ENCODE data around the gene TCFL5.
"Not testable (repeated sequence)": the region's sequence is repeated elsewhere in the genome, so short reads cannot be mapped to it uniquely, and the experiment has no call there.

TCFL5 gene

DNA sequence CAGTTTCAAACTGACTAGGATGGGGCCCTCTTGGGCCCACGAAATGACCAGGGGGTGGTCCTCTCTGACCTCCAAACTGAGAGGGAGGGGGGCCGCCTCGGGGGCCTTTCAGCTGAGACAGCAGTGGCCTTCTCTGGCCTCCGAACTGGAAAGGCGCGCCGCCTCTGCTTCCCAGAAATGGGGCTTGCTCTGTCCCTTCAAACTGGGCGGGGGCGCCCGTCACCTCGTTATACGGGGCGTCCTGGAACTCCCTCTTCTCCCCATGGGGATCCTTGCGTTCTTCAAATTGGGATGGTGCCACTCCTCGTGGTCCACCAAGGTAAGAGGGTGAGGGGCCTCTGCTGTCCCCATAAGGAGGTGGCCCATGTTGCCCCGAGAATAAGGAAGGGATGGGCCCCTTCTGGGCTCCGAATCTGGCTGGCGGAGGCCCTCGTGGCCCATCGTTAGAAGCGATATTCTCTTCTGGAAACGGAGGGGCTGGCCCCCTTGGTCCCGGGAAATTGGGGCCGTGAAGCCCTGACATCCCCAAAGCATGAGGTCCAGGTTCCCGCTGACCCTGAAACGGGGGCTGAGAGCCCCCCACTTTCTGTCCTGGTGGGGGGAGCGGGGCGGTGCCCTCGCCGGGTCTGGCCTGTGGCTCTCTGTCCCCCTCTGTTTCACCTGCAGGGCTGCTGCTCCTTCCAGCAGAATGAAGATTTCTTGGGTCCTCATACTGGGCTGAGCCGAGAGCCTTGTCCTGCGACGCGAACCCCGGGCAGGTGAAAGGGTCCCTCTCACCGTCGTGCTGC, 18.7 kb upstream of the TCFL5 start:
- DNase-seq (ENCODE audit: low spot score) = no peak

DNA sequence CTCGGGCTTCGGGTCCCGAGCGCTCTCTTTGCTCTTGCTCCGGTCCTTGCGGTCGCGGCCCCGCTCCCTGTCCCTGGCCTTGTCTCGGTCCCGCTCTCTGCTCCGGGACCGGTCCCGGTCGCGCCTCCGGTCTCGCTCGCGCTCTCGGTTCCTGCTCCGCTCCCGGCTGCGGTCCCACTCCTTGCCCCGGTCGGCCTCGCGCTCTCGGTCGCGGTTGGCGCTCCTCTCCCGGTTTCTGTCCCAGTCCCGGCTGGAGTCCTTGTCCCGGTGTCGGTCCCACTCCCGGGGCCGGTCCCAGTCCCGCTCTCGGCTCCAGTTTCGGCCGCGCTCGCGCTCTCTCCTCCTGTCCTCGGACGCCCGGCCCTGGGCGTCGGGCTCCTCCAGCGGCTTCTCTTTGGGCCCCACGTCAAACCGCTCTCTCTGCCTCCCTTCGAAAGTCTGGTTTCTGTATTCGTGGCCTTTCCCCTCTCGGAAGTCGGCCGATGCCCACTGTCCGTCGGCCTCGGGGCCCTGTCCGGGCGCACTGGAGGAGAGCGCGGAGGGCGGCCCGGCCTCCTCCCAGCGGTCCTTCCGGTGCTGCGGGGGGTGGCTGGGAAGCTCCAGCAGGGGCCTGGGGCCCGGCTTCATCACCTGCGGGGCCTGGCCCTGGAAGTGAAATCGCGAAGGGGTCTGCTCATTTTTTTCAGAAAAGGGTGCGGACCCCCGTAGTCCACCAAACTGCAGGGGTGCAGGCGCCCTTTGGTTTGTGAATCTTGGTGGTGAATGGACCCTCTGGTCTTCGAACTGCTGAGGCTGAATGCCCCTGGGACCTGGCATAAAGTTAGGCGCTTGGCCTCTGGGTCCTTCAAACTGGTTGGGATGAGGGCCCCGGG, 17.9 kb upstream of the TCFL5 start:
- no peak for DNase-seq (ENCODE audit: low spot score)

DNA sequence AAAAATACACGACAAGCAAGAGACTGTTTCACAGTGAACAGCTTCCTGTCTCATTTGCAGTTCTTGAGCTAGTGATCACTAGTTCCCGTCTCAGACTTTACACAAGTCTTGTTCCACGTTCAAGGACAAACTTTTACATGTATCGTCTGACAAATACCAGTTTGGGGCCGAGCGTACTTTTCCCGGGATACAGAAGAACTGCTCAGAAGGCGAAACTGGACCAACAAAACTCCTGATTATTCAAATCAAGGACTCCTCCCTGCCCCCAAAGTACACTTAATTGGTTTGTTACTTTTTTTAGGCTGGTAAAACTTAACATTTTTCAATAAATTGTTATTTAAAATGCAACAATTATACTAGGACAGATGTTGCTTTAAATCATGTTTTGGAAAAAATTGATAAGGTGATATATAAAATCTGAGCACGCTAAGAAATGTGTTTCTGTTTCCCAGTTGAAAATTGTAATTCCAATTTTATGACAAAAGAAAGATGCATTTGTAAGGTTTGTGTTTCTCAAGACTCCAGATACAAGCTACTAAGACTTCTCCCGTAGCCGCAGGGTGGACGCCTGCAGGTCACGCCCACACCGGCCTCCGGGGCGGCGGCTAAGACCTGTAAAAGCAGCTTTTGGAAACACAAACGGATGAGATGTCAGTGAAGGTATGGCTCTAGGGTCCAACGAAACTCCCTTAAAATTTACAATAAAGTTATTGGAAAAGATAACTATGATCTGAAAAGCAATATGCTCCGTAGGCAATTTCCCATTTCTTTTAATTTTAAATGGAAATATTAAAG, 16.8 kb upstream of the TCFL5 start:
- DNase-seq (ENCODE audit: low spot score) = no peak

DNA sequence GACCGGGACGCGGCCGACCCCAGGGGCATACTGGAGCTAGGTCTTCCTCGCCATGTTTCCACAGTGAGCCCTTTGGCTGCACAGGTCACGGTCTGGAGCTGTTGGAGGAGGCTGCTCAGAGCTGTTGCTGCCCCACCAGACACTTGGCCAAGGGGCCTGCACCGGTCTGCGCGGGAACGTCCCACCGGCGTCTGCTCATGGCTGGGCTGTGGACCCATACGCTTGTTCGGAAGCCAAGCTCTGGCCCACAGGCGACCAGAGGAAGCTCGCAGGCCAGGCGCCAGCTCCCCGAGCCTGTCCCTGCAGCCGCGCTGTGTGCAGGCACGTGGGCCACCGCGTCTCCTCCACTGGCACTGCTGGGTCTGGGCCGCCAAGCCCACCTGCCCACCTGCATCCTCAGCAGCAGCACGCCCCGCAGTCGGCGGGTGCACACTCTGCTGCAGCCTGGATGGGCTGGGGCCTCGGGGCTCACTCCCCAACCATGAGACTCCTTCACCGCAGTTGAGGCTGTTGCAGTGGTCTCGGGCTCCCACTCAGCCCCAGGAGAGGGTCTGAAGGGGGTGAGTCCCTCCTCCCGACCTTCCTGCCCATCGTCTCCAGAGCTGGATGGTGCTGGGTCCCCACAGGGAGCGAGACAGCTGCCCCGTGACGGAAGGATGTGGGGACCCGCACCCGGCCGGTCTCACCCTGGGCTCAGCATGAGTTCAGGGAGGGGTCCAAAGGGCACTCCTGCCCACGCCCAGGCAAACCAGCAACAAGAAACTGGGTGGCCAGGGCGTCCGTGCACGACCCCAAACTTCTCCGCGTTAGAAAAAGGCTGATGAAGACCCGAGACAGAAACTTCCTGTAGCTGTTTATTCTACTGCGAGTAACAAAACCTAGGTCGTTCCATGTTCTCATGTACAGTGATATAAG, 15.5 kb upstream of the TCFL5 start:
- DNase-seq (ENCODE audit: low spot score) = no peak

DNA sequence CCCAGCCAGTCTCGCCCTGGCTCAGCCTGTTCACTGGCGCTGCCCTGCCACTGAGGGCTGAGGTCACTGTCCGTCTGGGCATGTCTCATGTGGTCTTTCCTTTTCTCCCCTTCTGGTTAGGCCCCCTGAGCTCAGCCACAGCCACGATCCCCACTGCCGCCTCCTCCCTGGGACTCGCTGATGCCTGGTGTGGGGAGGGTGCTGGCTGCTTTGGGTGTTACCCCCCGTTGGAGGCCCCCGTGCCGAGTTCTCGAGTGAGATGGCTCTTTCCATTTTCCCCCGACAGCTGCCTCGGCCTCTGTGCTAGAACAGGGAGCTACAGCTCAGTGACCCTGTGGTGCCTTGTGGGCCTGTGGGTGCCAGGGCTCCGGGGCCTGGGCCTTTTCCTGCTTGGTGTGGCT, 14.9 kb upstream of the TCFL5 start:
- no peak for DNase-seq (ENCODE audit: low spot score)

DNA sequence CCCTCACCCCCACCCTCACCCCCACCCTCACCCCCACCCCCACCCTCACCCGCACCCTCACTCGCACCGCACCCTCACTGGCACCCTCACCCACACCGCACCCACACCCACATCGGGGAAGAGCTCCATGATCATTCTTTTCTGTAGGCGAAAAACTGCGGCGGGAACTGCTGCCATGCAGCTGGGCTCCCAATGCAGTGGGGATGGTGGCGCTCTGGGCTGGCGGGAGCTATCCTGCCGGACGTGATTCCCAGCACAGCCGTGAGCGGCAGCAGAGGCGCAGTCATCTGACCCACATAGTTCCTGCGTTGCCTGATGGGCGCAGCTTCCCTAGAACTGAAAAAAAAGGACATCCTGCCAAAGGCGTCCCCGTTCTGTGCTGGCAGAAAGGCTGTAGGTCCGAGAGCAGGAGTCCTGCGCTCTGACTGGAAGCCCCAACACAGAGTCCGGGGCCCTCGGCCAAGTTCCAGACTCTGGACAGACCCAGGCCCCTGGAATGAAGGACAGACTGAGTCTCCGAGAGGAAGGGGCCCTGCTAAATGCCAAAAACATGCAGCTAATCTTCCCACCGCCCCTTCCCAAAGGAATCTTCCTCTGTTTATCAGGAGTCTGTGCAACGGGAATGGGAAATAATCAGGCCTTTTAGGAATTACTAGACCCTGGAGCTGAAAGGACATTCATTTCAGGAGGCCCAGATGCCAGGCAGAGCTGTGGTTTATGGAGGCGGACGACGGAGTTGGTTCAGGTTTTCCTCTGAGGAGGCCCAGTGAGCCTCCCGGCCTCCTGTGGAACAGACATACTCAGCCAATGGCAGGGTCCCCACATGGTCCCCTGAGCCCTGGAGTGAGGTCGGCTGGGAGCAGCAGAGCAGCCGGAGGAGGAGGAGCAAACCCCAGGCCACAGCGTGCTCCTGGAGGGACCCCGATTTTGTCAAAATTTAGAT, 14.1 kb upstream of the TCFL5 start:
- no peak for DNase-seq (ENCODE audit: low spot score)

DNA sequence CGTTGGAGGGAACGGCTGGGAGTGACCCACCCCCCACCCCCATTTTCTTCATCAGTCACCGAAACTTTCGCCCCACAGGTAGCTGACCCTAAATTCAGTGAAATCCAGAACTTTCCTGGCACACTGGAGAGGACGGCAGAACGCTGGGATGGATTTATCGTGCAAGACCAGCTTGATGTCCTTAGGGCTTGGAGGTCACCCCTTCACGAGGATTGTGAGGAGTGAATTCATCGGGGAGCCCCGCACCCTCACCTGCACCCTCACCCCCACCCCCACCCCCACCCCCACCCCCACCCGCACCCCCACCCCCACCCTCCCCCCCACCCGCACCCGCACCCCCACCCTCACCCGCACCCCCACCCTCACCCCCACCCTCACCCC, 13.3 kb upstream of the TCFL5 start:
- no peak for DNase-seq (ENCODE audit: low spot score)

DNA sequence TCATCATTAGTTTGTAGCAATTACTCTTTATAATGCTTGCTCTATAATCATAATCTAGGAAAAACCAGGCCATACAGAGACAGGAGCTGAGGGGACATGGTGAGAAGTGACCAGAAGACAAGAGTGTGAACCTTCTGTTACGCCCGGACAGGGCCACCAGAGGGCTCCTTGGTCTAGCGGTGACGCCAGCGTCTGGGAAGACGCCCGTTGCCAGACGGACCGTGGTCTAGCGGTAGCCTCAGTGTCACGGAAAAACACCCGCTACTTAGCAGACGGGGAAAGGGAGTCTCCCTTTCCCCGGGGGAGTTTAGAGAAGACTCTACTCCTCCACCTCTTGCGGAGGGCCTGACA, 12.0 kb upstream of the TCFL5 start:
- not testable (repeated sequence) for DNase-seq (ENCODE audit: low spot score)

DNA sequence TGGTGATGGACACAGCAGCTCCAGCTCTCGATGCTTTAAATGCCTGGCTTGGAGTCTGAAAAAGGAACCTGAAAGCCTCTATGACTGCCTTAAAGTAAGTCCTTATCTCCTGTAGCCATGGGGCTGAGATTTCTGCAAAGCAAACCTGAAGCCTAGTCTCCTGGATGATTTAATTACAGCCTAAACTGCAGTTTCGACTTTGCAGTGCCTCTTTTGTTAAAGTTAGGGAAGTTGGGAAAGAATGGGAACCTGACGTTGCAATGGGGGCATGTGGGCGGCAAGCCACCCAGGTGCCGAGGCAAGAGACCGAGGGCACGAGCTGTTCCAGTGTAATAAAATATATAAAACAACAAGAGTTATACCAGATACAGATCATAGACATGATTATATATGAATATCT, 11.7 kb upstream of the TCFL5 start:
- DNase-seq (ENCODE audit: low spot score) = no peak

DNA sequence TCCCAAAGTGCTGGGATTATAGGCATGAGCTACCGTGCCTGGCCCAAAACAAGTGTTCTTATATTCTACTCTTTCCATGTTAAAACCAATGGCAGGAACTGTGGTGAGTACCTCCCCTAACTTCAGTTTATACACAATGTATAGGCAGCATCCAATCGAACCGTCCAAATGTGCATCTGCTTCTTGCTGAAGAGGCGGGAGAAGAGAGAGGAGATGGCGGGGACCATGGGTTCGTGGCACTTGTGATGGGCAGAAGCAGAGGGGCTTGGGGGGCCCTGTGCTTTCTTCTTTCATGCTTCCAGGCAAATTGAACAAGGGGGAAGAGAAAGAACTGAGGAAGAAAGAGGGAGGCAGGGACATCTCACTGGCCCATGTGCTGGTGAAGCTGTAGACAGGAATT, 11.2 kb upstream of the TCFL5 start:
- DNase-seq (ENCODE audit: low spot score) = no peak

DNA sequence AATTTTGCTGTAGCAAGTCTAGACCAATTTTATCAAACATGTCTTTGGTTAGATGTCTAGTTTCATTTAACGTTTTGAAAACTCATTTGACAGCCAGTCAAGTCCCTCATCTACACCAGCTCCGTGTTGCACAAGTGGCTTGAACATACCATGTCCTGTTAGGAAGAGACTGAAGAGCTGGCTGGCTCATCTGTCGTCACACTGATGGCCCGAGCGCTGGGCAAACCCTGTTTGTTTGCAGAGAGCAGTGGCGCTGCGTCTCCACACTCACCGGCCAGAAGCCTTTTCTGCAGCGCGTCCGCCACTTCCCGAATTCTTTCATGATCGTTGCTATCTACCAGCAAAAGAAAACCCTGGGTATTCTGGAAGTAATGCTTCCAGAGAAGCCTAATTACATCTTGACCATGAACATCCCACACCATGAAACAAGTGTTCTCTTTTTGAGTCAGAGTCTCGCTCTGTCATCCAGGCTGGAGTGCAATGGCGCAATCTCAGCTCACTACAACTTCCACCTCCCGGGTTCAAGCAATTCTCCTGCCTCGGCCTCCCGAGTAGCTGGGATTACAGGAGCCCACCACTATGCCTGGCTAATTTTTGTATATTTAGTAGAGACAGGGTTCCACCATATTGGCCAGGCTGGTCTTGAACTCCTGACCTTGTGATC, 10.7 kb upstream of the TCFL5 start:
- DNase-seq (ENCODE audit: low spot score) = no peak

DNA sequence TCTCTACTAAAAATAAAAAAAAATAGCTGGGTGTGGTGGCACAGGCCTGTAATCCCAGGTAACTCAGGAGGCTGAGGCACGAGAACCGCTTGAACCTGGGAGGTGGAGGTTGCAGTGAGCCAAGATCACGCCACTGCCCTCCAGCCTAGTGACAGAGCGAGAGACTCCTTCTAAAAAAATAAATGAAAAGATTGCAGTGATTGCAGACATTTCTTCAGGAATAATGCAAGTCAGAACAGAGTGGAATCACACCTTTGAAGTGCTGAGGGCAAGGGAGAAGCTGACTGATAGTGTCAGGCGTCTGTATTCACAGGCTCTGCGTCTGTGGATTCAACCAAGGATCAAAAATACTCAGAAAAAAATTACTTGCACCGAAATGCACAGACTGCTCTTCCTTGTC, 2.6 kb upstream of the TCFL5 start:
- DNase-seq (ENCODE audit: low spot score) = no peak

DNA sequence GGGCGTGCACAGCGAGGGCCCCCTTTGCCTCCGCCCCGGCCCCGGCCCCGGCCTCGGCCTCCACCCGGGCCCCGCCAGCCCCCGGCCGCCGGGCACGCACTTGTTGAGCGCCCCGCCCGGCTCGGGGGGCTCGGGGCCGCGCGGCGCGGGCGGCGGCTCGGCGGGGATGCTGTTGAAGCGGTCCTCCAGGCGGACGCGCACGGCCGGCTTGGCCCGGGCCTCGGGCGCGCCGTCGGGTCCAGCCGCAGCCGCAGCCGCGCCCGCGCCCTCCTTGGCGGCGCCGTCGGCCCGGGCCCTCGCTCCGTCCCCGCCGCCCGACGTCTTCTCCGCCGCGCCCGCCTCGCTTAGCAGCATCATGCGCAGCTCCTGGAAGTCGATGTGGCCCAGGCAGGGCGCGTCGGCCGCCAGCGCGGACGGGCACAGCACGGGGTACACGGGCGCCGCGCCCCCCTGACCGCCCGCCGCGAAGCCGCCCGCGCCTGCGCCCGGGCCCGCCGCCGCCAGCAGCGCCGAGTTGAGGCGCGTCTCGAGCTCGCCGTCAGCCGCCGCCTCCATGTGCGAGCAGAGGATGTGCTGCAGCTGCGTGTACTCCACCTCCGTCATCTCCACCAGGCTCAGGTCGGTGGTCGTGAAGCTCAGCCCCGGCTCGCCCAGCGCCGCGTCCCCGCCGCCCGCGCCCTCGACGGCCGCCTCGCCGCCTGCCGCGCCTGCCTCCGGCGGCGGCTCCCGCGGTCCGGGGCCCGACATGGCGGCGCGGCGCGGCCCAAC, 514 bp downstream of the TCFL5 start:
- DNase-seq (ENCODE audit: low spot score) = peak; percentile 22

DNA sequence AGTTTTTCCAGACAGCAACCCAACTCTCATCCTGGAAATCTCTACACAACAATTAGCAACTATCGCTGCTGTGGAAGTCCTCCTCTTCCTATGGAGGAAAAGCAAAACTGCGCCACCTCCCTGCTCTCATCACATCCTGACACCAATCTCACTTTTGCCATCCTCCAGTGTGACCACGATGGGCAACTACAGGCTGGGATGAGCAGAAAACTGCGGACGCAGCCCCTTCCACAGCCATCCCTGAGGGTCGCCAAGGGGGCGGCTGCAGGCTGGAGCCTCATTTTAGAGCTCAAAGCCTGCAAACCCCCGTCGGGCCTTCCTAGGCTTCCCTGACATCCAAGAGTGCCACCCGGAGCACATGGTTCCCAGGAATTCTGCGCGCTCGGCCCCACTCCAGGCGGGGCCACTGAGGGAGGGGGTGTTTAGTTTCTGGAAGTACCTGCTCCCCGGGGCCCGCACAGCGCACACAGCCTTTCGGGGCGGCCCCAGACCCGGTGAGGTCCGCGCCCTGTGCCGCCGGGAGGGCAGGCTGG, 1.2 kb downstream of the TCFL5 start:
- no peak for DNase-seq (ENCODE audit: low spot score)

DNA sequence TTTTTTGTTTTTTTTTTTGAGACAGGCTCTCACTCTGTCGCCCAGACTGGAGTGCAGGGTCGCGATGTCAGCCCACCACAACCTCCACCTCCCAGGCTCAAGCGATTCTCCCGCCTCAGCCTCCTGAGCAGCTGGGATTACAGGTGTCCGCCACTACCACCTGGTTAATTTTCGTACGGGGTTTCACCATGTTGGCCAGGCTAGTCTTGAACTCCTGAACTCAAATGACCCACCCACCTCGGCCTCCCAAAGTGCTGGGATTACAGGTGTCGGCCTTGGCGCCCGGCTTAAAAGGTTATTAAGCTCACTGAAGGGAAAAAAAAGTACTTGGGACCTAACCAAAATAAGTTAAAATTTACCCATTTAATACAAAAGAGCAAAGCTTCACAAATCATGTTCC, 1.9 kb downstream of the TCFL5 start:
- DNase-seq (ENCODE audit: low spot score) = no peak

DNA sequence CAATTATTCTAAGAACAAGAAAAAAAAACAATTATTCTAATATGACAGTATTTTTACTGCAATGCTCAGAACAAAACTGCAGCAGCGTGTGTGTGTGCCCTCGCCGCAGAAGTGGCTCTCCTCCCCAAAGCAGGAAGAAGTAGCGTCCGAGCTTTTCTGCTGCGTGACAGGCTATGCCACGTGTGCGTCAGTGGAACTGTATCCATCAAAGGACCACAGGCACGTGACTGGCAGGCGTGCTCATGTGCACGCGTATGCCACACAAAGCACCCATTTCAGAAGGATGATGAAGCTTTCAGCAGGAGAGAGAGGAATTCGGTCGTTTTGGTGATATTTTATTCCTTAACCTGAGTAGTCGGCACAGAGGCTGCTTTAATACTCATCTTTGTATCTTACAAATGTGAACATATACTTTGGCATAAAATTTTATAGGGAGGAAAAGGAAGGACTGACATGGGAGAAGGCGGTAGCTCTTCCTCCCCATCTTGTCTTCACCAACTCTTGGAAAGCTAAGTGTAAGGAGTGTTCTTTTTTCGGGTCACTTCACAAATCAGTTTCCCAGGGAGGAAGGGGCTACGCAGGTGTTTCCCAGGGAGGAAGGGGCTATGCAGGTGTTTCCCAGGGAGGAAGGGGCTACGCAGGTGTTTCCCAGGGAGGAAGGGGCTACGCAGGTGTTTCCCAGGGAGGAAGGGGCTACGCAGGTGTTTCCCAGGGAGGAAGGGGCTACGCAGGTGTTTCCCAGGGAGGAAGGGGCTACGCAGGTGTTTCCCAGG, 3.4 kb downstream of the TCFL5 start:
- DNase-seq (ENCODE audit: low spot score) = no peak

DNA sequence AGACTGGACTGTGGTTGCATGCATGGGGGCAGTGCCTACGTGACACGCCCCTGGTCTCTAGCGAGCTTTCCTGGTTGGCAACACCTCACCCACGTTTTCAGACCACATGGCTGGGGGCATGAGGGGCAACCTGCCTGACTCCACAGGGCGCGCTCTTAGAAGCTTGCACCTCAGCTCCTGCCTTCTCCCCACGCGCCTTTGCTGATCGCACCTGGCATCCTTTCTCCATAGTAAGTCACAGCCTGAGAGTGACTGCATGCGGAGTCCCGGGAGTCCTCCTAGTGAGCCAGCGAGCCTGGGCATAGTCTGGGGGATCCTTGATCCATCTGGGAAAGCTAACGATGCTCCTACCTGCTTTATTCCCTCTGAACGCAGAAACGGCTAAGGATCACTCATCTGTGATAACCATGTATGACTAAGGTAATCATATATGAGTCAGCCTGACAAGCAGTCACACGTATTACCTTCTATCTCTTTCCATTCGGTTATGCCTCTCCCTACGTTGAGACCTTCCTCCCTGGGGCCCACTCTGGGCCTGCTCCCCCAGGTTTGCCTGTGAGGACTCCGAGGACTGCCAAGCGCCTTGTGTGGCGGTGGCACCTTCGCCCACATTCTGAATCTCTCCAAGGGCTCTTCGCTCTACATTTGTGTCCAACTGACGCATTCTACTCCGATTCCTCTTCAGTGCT, 4.5 kb downstream of the TCFL5 start:
- DNase-seq (ENCODE audit: low spot score) = no peak

DNA sequence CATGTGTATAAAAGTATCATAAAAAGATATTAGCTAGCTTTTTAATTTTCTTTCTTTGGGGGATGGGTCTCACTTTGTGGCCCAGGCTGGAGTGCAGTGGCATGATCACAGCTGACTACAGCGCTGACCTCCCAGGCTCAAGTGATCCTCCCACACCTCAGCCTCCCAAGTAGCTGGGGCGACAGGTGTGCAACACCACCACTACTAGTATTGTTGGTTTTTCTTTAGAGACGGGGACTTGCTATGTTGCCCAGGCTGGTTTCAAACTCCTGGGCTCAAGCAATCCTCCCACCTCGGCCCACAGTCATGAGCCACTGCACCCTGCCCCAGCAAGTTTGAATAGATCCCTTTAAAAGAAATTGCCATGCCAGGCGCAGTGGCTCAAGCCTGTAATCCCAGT, 6.5 kb downstream of the TCFL5 start:
- no peak for DNase-seq (ENCODE audit: low spot score)

All from germinal center (tissue), 1 donor.